ENCODE data around the gene FRRS1.
A peak's percentile ranks its signal among the peaks of the same experiment; 100 is the strongest.

FRRS1 gene, protein sequence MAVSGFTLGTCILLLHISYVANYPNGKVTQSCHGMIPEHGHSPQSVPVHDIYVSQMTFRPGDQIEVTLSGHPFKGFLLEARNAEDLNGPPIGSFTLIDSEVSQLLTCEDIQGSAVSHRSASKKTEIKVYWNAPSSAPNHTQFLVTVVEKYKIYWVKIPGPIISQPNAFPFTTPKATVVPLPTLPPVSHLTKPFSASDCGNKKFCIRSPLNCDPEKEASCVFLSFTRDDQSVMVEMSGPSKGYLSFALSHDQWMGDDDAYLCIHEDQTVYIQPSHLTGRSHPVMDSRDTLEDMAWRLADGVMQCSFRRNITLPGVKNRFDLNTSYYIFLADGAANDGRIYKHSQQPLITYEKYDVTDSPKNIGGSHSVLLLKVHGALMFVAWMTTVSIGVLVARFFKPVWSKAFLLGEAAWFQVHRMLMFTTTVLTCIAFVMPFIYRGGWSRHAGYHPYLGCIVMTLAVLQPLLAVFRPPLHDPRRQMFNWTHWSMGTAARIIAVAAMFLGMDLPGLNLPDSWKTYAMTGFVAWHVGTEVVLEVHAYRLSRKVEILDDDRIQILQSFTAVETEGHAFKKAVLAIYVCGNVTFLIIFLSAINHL

DNA sequence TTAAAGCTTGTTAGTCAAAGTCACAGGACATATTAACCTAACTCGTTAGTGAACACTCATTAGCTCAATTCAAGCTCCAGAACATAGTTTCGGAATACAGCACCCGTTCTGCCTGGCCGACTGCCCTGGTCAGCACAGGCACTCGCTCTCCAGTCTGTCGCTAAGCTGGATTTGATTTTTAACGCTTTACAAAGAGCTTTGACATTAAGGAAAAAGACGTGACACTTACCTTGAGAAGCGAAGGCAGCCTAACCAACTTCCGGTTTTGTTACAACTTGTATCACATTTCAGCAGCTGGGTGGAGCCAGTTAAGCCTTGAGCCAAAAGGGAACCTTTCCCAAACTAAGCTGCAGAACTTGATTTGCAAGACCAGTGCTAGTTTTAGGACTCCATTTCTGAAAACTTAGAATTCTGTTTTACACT, at the start of gene FRRS1:
FRRS1 (minus strand) TSS at position 258 of the 423 bp plus-strand sequence. CDS start 17,867 bp downstream, outside the sequence.
- TF ChIP-seq, protein P1, sequence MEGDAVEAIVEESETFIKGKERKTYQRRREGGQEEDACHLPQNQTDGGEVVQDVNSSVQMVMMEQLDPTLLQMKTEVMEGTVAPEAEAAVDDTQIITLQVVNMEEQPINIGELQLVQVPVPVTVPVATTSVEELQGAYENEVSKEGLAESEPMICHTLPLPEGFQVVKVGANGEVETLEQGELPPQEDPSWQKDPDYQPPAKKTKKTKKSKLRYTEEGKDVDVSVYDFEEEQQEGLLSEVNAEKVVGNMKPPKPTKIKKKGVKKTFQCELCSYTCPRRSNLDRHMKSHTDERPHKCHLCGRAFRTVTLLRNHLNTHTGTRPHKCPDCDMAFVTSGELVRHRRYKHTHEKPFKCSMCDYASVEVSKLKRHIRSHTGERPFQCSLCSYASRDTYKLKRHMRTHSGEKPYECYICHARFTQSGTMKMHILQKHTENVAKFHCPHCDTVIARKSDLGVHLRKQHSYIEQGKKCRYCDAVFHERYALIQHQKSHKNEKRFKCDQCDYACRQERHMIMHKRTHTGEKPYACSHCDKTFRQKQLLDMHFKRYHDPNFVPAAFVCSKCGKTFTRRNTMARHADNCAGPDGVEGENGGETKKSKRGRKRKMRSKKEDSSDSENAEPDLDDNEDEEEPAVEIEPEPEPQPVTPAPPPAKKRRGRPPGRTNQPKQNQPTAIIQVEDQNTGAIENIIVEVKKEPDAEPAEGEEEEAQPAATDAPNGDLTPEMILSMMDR (IDR thresholded peaks at IDR 0.05; ENCODE audit: control insufficient read depth, extremely low read depth, insufficient read depth) = no peak
- DNase-seq (ENCODE audit: low read depth) = peak; percentile 98
- peak within 1 kb of the TSS; percentile 61 for H3K4me3 ChIP-seq (ENCODE audit: low read depth, low read length)

DNA sequence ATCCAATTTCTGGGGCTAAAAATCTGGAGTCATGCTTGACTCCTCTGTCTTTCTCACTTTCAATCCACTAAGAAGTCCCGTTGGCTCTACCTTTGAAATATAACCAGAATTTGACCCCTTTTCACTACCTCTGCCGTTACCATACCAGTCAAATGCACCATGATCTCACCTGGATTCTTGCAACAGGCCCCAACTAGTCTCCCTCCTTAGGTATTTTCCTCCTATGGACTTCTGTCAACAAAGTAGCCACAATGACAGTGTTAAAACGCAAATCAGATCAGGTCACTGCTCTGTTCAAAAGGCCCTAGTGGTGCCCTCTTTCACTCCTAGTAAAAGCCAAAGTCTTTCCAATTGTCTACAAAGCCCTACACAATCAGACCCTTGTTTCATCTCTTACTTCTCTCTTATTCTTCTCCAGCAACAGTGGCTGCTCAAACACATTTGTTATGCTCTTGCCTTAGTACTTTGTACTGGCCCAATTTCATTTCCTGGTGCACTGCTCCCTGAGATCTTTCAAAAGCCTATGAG, 48.0 kb upstream of the FRRS1 start:
- no peak for DNase-seq (ENCODE audit: low read depth)
- TF ChIP-seq, protein P1 (IDR thresholded peaks at IDR 0.05; ENCODE audit: control insufficient read depth, extremely low read depth, insufficient read depth) = no peak
- H3K4me3 ChIP-seq (ENCODE audit: low read depth, low read length) = no peak overlapping the region

- DNase-seq (ENCODE audit: low read depth) = no peak
- TF ChIP-seq, protein P1 (IDR thresholded peaks at IDR 0.05; ENCODE audit: control insufficient read depth, extremely low read depth, insufficient read depth) = no peak
- H3K4me3 ChIP-seq (ENCODE audit: low read depth, low read length) = no peak overlapping the region
Measured at GRCh38 chr1:99811747-99812146, 45.3 kb upstream of the FRRS1 start.

GRCh38 chr1:99811075-99811474, 44.6 kb upstream of the FRRS1 start:
- no peak for DNase-seq (ENCODE audit: low read depth)
- H3K4me3 ChIP-seq (ENCODE audit: low read depth, low read length) = no peak overlapping the region
- TF ChIP-seq, protein P1 (IDR thresholded peaks at IDR 0.05; ENCODE audit: control insufficient read depth, extremely low read depth, insufficient read depth) = no peak

- DNase-seq (ENCODE audit: low read depth) = peak; percentile 82
- H3K4me3 ChIP-seq (ENCODE audit: low read depth, low read length) = no peak overlapping the region
- TF ChIP-seq, protein P1 (IDR thresholded peaks at IDR 0.05; ENCODE audit: control insufficient read depth, extremely low read depth, insufficient read depth) = peak; percentile 62
Measured at GRCh38 chr1:99808391-99809115, 42.1 kb upstream of the FRRS1 start.

- no peak overlapping the region for H3K4me3 ChIP-seq (ENCODE audit: low read depth, low read length)
- TF ChIP-seq, protein P1 (IDR thresholded peaks at IDR 0.05; ENCODE audit: control insufficient read depth, extremely low read depth, insufficient read depth) = no peak
- peak; percentile 83 for DNase-seq (ENCODE audit: low read depth)
Measured at GRCh38 chr1:99806882-99807281, 40.4 kb upstream of the FRRS1 start.

Data from LNCaP clone FGC (cell line).